K562 (cell line): ENCODE data around the gene OR8B2. TPM values are rescaled to one million over a fixed set of nuclear protein-coding genes. Genes with fewer than 3 reads are reported as not detected.

Experiments used
- ATAC-seq: fragments of 200-7000 bp; cut with Tn5 transposase; 3 replicates; pipeline ENCODE4 v1.9.1; 2020; ENCODE audit warnings: moderate library complexity
- BruUV-seq: library from RNA; stranded (reverse); fragments of 400-500 nt; replicated peaks from 2 replicates; lab custom pipeline; 2021; lab: Mats Ljungman, UMichigan
- CTCF ChIA-PET: fragments of 300-600 bp; formaldehyde crosslinking; extraction: SDS; loops from one replicate; lab custom pipeline; 2021; ENCODE audit warnings: low intra/inter-chr PET ratio; lab: Yijun Ruan, JAX
- POLR2A ChIA-PET: fragments of 300-600, 350-650 bp; sonication (Branson Sonifier 250); formaldehyde crosslinking; extraction: SDS; loops from one replicate; lab custom pipeline; 2021; ENCODE audit warnings: antibody characterized with exemption, inconsistent platforms; lab: Yijun Ruan, JAX
- DNase-seq, 4 experiments: peaks; one replicate each; pipeline versions ENCODE4 v3.0.0 to v3.0.0-alpha.2; 2011 to 2018; ENCODE audit warnings: low spot score in 3 of 4, mixed read lengths in 3 of 4; ENCODE audit errors: extremely low read depth in 1 of 4
- FAIRE-seq: peaks from 2 replicates; lab custom pipeline; 2011; peaks lifted over from hg19 to GRCh38; lab: Jason Lieb, UNC
- H2AFZ ChIP-seq: 2 replicates; pipeline ENCODE4 v1.6.0; 2011; ENCODE audit warnings: low read depth, low read length, control low read depth, inconsistent platforms
- H3K27ac ChIP-seq: fragments of 200-600 bp; 3 replicates; pipeline ENCODE4 v1.8.0; 2011; ENCODE audit warnings: low read depth, mild to moderate bottlenecking, control low read depth, inconsistent platforms, low read length, moderate library complexity, mixed read lengths; ENCODE audit errors: extremely low read depth
- H3K27me3 ChIP-seq, 2 experiments: fragments of 300-600 bp in 1 of 2; 2 replicates in 1 of 2; 3 replicates in 1 of 2; pipeline versions ENCODE4 v1.6.0 to v1.8.0; 2011; ENCODE audit warnings: inconsistent platforms in 2 of 2, low read length in 2 of 2, mild to moderate bottlenecking in 1 of 2, mixed read lengths in 1 of 2, moderate library complexity in 1 of 2; ENCODE audit not compliant: control insufficient read depth in 2 of 2, insufficient read depth in 2 of 2
- H3K36me3 ChIP-seq: fragments of 300-600 bp; 3 replicates; pipeline ENCODE4 v1.8.0; 2011; ENCODE audit warnings: mild to moderate bottlenecking, low read length, inconsistent platforms; ENCODE audit not compliant: control insufficient read depth, insufficient read depth
- H3K4me1 ChIP-seq, 2 experiments: fragments of 200-600 bp in 1 of 2; replicated peaks in 1 of 2; 2 replicates in 1 of 2; 3 replicates in 1 of 2; pipeline versions ENCODE4 v1.5.1 to v1.8.0; 2011; ENCODE audit warnings: inconsistent platforms in 2 of 2, low read length in 2 of 2, mild to moderate bottlenecking in 1 of 2, mixed read lengths in 1 of 2, moderate library complexity in 1 of 2; ENCODE audit not compliant: control insufficient read depth in 2 of 2, insufficient read depth in 2 of 2
- H3K4me2 ChIP-seq: 2 replicates; pipeline ENCODE4 v1.6.1; 2011; ENCODE audit warnings: low read length, control low read depth, inconsistent platforms, mixed read lengths; ENCODE audit not compliant: insufficient read depth
- H3K4me3 ChIP-seq: fragments of 200-600 bp; sonication (generic), shearing (Covaris generic); 2 replicates; pipeline ENCODE4 v1.5.1; 2016; ENCODE audit warnings: control low read depth, inconsistent platforms
- H3K79me2 ChIP-seq: fragments of 200-600 bp; 3 replicates; pipeline ENCODE4 v1.8.0; 2011; ENCODE audit warnings: low read length, inconsistent platforms; ENCODE audit not compliant: control insufficient read depth, insufficient read depth
- H3K9ac ChIP-seq, 2 experiments: 2 replicates each; pipeline versions ENCODE4 v1.6.0 to v1.6.1; 2011; ENCODE audit warnings: low read depth in 2 of 2, low read length in 2 of 2, control low read depth in 1 of 2, inconsistent platforms in 1 of 2, mild to moderate bottlenecking in 1 of 2, mixed read lengths in 1 of 2; ENCODE audit not compliant: insufficient read depth in 1 of 2
- H3K9me1 ChIP-seq: one replicate; pipeline ENCODE4 v1.6.0; 2011; ENCODE audit warnings: inconsistent platforms, mild to moderate bottlenecking, low read length, moderate library complexity; ENCODE audit not compliant: control insufficient read depth, insufficient read depth
- H3K9me3 ChIP-seq: replicated peaks from 2 replicates; pipeline ENCODE4 v1.5.1; 2011; ENCODE audit warnings: low read depth, low read length, inconsistent platforms; ENCODE audit not compliant: control insufficient read depth, insufficient read depth
- H4K20me1 ChIP-seq: replicated peaks from 2 replicates; pipeline ENCODE4 v1.6.1; 2011; ENCODE audit warnings: low read length, inconsistent platforms, mixed read lengths; ENCODE audit not compliant: control insufficient read depth, insufficient read depth
- DACH1 ChIP-seq: fragments of 450-650 bp; IDR thresholded peaks from 2 replicates; pipeline ENCODE4 v1.6.1; 2018; ENCODE audit not compliant: partially characterized antibody
- ESRRB ChIP-seq: fragments of 250-450 bp; sonication (Bioruptor Pico); IDR thresholded peaks from 2 replicates; pipeline ENCODE4 v1.5.0; 2020; ENCODE audit warnings: mild to moderate bottlenecking, moderate library complexity, borderline replicate concordance
- JUND ChIP-seq, 2 experiments: IDR thresholded peaks; 2 replicates in 1 of 2; 3 replicates in 1 of 2; pipeline ENCODE4 v1.6.1; 2011; ENCODE audit warnings: borderline replicate concordance in 2 of 2, low read depth in 2 of 2, low read length in 2 of 2, improper control_type of control experiment in 1 of 2, missing biosample characterization in 1 of 2, missing genetic modification characterization in 1 of 2, missing genetic modification reagents in 1 of 2
- NCOA2 ChIP-seq, 2 experiments: fragments of 450-650 bp; IDR thresholded peaks; 2 replicates each; pipeline ENCODE4 v1.6.1; 2018; ENCODE audit warnings: mild to moderate bottlenecking in 2 of 2, moderate library complexity in 1 of 2; ENCODE audit not compliant: partially characterized antibody in 2 of 2
- NR2C1 ChIP-seq, 2 experiments: fragments of 450-650 bp; IDR thresholded peaks; 2 replicates each; pipeline ENCODE4 v1.6.1; 2017; ENCODE audit warnings: mild to moderate bottlenecking in 2 of 2, antibody characterized with exemption in 1 of 2, inconsistent platforms in 1 of 2, missing compliant biosample characterization in 1 of 2, missing genetic modification characterization in 1 of 2
- OTX1 ChIP-seq: fragments of 450-650 bp; formaldehyde crosslinking; IDR thresholded peaks from 2 replicates; pipeline ENCODE4 v1.4.0; 2022; ENCODE audit warnings: mild to moderate bottlenecking
- POLR2AphosphoS2 ChIP-seq: IDR thresholded peaks from 2 replicates; pipeline ENCODE4 v1.6.1; 2012; ENCODE audit warnings: low read length, improper control_type of control experiment
- ZBTB8A ChIP-seq: fragments of 450-650 bp; IDR thresholded peaks from 2 replicates; pipeline ENCODE4 v1.6.1; 2018; ENCODE audit warnings: mild to moderate bottlenecking, moderate library complexity; ENCODE audit not compliant: partially characterized antibody
- ZKSCAN1 ChIP-seq: fragments of 150-350 bp; IDR thresholded peaks from 2 replicates; pipeline ENCODE4 v1.6.1; 2016; ENCODE audit warnings: low read depth, low read length
- ZNF232 ChIP-seq: sonication (generic); formaldehyde crosslinking; IDR thresholded peaks from 2 replicates; pipeline ENCODE4 v1.8.0; 2022; ENCODE audit warnings: mild to moderate bottlenecking, missing genetic modification reagents
- ZNF695 ChIP-seq: fragments of 450-650 bp; formaldehyde crosslinking; IDR thresholded peaks from 2 replicates; pipeline ENCODE4 v1.4.0; 2020; ENCODE audit warnings: mild to moderate bottlenecking, moderate library complexity
- WGBS: fragments of 100-300 bp; shearing (Covaris generic); methylation state at CpG from one replicate; pipeline ENCODE4 v1.1.6; 2016; ENCODE audit warnings: low coverage, mixed read lengths; ENCODE audit not compliant: insufficient coverage; ENCODE audit errors: missing lambda C conversion rate; 5-methylcytosine and 5-hydroxymethylcytosine counted together
- in situ Hi-C: fragments of 300-500 bp; cut with MboI; formaldehyde crosslinking; loops from 4 replicates; pipeline ENCODE4 v1.15.0; 2018; ENCODE audit warnings: inconsistent platforms, mixed read lengths
- intact Hi-C: fragments of 100-400 bp; cut with micrococcal nuclease; formaldehyde crosslinking; loops from 2 replicates; pipeline ENCODE4 v1.14.2; 2022
- polyA plus RNA-seq, 8 experiments: library from polyadenylated mRNA; depleted of rRNA in 4 of 8; stranded (reverse) in 5 of 8; unstranded in 3 of 8; fragments of >200 nt; fragmentation: Nextera tagmentation in 2 of 8; fragmentation: Illumina TruSeq in 1 of 8; extraction: Ambion mirVana in 2 of 8; extraction: Trizol in 1 of 8; gene quantifications; 2 replicates each; pipeline versions ENCODE4 v1.2.1 to v1.2.3, GENCODE V29; 2011 to 2014; ENCODE audit warnings: inconsistent platforms in 1 of 8, missing spikeins in 1 of 8
- total RNA-seq, 7 experiments: library from RNA; depleted of rRNA in 6 of 7; stranded (reverse); fragments of >200 nt in 6 of 7; fragmentation: Illumina TruSeq in 2 of 7; extraction: Trizol in 2 of 7; gene quantifications; 2 replicates each; pipeline versions ENCODE4 v1.2.1 to v1.2.3, GENCODE V29; 2011 to 2021; ENCODE audit warnings: low replicate concordance in 1 of 7
- TF ChIP-seq, protein P1 (sequence below): fragments of 450-650 bp; IDR thresholded peaks from 2 replicates; pipeline ENCODE4 v1.6.1; 2016
- TF ChIP-seq, protein P2 (sequence below): sonication (generic); formaldehyde crosslinking; IDR thresholded peaks from 2 replicates; pipeline ENCODE4 v1.8.0; 2022; ENCODE audit warnings: missing genetic modification reagents, mild to moderate bottlenecking, moderate library complexity, borderline replicate concordance
- TF ChIP-seq, protein P3 (sequence below): fragments of 200-400 bp; formaldehyde crosslinking; IDR thresholded peaks from 2 replicates; pipeline ENCODE4 v1.6.1; 2017; ENCODE audit warnings: mild to moderate bottlenecking, low read depth, low read length, moderate library complexity

OR8B2 gene
- total and polyA plus RNA-seq, 9 of the 15 experiments (the other 6 are each of a cell fraction or from before 2014, with no cell fraction given) = 0.56 TPM; not detected in 8

DNA sequence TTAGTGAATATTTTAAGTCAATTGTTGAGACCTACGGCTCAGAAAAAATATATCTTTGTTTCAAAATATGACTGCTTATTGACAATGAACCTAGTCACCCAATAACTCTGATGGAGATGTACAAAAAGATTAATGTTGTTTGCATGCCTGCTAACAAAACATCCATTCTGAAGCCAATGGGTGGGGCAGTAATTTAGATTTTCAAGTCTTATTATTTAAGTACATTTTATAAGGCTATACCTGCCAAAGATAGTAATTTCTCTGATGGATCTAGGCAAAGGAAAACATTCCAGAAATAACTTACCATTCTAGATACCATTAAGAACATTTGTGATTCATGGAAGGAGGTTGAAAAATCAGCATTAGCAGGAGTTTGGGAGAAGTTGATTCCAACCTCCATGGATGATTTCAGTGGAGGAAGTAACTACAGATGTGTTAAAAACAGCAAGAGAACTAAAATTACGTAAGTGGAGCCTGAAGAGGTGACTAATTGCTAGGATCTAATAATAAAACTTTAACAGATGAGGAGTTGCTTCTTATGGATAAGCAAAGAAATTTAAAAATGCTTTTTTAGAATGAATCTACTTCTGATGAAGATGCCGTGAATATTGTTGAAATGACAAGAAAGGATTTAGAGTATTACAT is 37.9 kb downstream of the OR8B2 start:
- no peaks in the 10 kb centered on the region for H3K79me2 ChIP-seq
- no peaks in the 10 kb centered on the region for H3K4me1 ChIP-seq
- no peak for FAIRE-seq
- H3K27me3 ChIP-seq = no peaks in the 10 kb centered on the region
- no peak for TF ChIP-seq ZNF695 (CRISPR knock-in tag)
- TF ChIP-seq, protein P1, sequence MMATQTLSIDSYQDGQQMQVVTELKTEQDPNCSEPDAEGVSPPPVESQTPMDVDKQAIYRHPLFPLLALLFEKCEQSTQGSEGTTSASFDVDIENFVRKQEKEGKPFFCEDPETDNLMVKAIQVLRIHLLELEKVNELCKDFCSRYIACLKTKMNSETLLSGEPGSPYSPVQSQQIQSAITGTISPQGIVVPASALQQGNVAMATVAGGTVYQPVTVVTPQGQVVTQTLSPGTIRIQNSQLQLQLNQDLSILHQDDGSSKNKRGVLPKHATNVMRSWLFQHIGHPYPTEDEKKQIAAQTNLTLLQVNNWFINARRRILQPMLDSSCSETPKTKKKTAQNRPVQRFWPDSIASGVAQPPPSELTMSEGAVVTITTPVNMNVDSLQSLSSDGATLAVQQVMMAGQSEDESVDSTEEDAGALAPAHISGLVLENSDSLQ = no peak
- TF ChIP-seq NR2C1 (IDR thresholded peaks at IDR 0.05) = no peak
- TF ChIP-seq NR2C1 (tag; IDR thresholded peaks at IDR 0.05) = no peak
- TF ChIP-seq POLR2AphosphoS2 = no peak
- no peak for TF ChIP-seq ZNF232
- TF ChIP-seq, protein P2, sequence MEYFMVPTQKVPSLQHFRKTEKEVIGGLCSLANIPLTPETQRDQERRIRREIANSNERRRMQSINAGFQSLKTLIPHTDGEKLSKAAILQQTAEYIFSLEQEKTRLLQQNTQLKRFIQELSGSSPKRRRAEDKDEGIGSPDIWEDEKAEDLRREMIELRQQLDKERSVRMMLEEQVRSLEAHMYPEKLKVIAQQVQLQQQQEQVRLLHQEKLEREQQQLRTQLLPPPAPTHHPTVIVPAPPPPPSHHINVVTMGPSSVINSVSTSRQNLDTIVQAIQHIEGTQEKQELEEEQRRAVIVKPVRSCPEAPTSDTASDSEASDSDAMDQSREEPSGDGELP (CRISPR knock-in tag) = no peak
- no peak for TF ChIP-seq ESRRB
- no peak for TF ChIP-seq NCOA2 (IDR thresholded peaks at IDR 0.05; ENCODE audit: partially characterized antibody in 2 of 2)
- no peak for TF ChIP-seq DACH1
- no peak for TF ChIP-seq ZKSCAN1
- TF ChIP-seq, protein P3, sequence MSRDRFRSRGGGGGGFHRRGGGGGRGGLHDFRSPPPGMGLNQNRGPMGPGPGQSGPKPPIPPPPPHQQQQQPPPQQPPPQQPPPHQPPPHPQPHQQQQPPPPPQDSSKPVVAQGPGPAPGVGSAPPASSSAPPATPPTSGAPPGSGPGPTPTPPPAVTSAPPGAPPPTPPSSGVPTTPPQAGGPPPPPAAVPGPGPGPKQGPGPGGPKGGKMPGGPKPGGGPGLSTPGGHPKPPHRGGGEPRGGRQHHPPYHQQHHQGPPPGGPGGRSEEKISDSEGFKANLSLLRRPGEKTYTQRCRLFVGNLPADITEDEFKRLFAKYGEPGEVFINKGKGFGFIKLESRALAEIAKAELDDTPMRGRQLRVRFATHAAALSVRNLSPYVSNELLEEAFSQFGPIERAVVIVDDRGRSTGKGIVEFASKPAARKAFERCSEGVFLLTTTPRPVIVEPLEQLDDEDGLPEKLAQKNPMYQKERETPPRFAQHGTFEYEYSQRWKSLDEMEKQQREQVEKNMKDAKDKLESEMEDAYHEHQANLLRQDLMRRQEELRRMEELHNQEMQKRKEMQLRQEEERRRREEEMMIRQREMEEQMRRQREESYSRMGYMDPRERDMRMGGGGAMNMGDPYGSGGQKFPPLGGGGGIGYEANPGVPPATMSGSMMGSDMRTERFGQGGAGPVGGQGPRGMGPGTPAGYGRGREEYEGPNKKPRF = no peak
- TF ChIP-seq JUND (IDR thresholded peaks at IDR 0.05; ENCODE audit: borderline replicate concordance, low read depth, low read length) = no peak
- TF ChIP-seq JUND (tag; IDR thresholded peaks at IDR 0.05; ENCODE audit: borderline replicate concordance, low read depth, low read length) = no peak
- TF ChIP-seq ZBTB8A = no peak
- no peak for TF ChIP-seq OTX1
- intact Hi-C loops = no loop called here
- no peak overlapping the region for H3K27ac ChIP-seq
- no peaks in the 10 kb centered on the region for H3K9me1 ChIP-seq
- H2AFZ ChIP-seq = no peak overlapping the region
- no peak overlapping the region for H3K4me2 ChIP-seq
- DNase-seq = no peak
- H3K36me3 ChIP-seq = no peaks in the 10 kb centered on the region
- in situ Hi-C loops = no loop called here
- CTCF ChIA-PET = no interaction called here
- 45% methylated on average over 3 of the region's 3 CpGs for WGBS
- no peaks in the 10 kb centered on the region for H4K20me1 ChIP-seq
- POLR2A ChIA-PET = interaction anchor here (1.0 to 1.1 kb wide), 2 partner anchors 13 to 202 kb away, joined by 3 read pairs; no protein-coding TSS in a partner anchor
- no TSS peak for BruUV-seq
- no peak overlapping the region for H3K9ac ChIP-seq
- no peak for ATAC-seq
- no peak overlapping the region for H3K4me3 ChIP-seq
- no peaks in the 10 kb centered on the region for H3K9me3 ChIP-seq
